ENCODE data around the gene NODAL. TPM values are rescaled to one million over a fixed set of nuclear protein-coding genes. Genes with fewer than 3 reads are reported as not detected.

Gene NODAL
- total and polyA plus RNA-seq, 2 experiments from 2014 or later = 11.2 to 28.4 TPM

GRCh38 chr10:70441895-70442309 is 421 bp upstream of the NODAL start:
- Histone ChIP-seq H3K27ac (ENCODE audit: low read depth) (peak overlapping the region; percentile 89), H3K4me2 (peak overlapping the region; percentile 96), H2AFZ (0 out of 2 replicates have a peak overlapping the region, but pooled peaks have one; percentile 79), H3K79me2 (replicated peaks; ENCODE audit: insufficient read depth) (peaks cover 38% of the 10 kb centered on the region), H4K20me1 (replicated peaks; ENCODE audit: insufficient read depth) (peaks cover 10% of the 10 kb centered on the region; the same call in 1 of the 2 replicates), H3K27me3 (ENCODE audit: insufficient read depth) (peaks cover 22% of the 10 kb centered on the region), H3K4me3 (peak overlapping the region; percentile 78), H3K4me1 (ENCODE audit: insufficient read depth) (peaks cover 47% of the 10 kb centered on the region), H3F3A (replicated peaks; ENCODE audit: low read depth) (peaks cover 26% of the 10 kb centered on the region), H3K36me3 (ENCODE audit: insufficient read depth) (no peaks in the 10 kb centered on the region), H3K9me2 (ENCODE audit: insufficient read depth) (no peaks in the 10 kb centered on the region)
- Mint-ChIP-seq H3K4me3 (peak overlapping the region; percentile 69), H3K36me3 (ENCODE audit: low read depth) (peaks cover 8% of the 10 kb centered on the region; the same call in 1 of the 3 replicates), H3K9me3 (no peaks in the 10 kb centered on the region; the same call in 2 of the 3 replicates), H3K27ac (no peak overlapping the region; the same call in 1 of the 2 replicates), H3K4me1 (peaks cover 52% of the 10 kb centered on the region), H3K27me3 (ENCODE audit: insufficient read depth, low read depth, poor library complexity) (peaks cover 53% of the 10 kb centered on the region)
- TF ChIP-seq STAT1 (IDR thresholded peaks at IDR 0.05; ENCODE audit: unreplicated experiment) (no peak), CTCF (conservative IDR thresholded peaks at IDR 0.05; ENCODE audit: low read depth in 2 of 2) (no peak), NANOG (IDR thresholded peaks at IDR 0.05; ENCODE audit: borderline replicate concordance) (no peak), ZNF331 (CRISPR knock-in tag; IDR thresholded peaks at IDR 0.05; ENCODE audit: low read depth) (no peak), REST (IDR thresholded peaks at IDR 0.05; ENCODE audit: unreplicated experiment) (no peak), ZNF462 (CRISPR knock-in tag; IDR thresholded peaks at IDR 0.05) (no peak), EZH2 (IDR thresholded peaks at IDR 0.05; ENCODE audit: low read depth, unreplicated experiment) (no peak), ZNF114 (CRISPR knock-in tag; IDR thresholded peaks at IDR 0.05) (no peak), CREB1 (CRISPR knock-in tag; IDR thresholded peaks at IDR 0.05; ENCODE audit: low read depth) (no peak), POLR2AphosphoS5 (IDR thresholded peaks at IDR 0.05; ENCODE audit: low read depth) (no peak; the same call in 1 of the 2 replicates), EZH2phosphoT487 (IDR thresholded peaks at IDR 0.05; ENCODE audit: unreplicated experiment) (no peak), JUNB (IDR thresholded peaks at IDR 0.05; ENCODE audit: unreplicated experiment) (no peak)
- ATAC-seq (peak; percentile 53), DNase-seq (ENCODE audit: low spot score) (peak; percentile 61)

Data from GM23338 (cell line).